Stimulated activated CD4-positive, alpha-beta T cell treated with anti-CD3 and anti-CD28 coated beads, TNF-alpha, amount 100 ng/mL, for 1 hour (primary cell): ENCODE results near the gene NLRP9.

Source experiments
- DNase-seq, 3 donors: peaks; one replicate each; pipeline ENCODE4 v3.0.0-alpha.2; 2020; ENCODE audit warnings: low read depth in 3 of 3, low spot score in 1 of 3

NLRP9 gene

DNA sequence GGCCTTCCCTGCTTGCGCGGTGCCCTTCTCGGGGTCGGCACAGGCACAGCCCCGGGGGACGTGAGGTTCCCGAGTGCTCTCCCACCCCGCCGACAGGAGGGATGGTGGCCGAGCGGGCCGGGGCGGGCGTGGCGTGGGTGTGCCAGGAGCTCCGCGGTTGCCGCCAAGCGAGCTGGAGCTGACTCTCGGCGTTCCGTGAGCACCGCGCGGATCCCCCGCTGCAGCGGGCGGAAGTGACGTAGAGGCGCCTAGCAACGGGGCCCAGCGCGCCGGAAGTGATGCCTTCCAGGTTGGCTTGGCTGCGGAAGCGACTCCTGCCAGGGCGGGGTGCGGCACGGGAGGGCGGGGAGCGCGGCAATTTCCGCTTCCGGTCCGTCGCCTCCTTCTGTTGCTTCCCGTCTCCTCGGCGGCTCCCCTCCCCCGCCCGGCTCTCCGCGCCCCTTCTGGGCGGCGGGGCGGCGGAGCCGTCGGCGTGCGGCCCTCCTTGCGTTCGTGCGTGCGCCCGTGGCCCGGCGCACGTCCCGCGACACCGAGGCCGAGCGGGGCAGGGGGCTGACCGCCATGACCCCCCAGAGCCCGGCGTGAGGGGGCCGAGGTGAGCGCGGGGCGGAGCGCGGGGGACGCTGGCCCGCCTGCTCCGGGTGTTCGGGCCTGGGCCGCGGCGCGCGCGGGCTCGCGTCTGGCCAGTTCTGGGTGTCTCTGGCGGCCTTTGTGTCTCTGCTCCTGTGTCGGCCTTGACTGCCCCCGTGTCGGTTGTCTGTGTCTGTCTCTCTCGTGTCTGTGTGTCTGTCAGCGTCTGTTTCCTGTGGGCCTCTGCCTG is 63.2 kb downstream of the NLRP9 start, which contains the start of gene EPN1:
Gene EPN1 (plus strand): TSS at position 386 of the 820 bp plus-strand sequence. CDS start 3,402 bp downstream, outside the sequence.
- peak; percentile 93 to 96 (median 95) for DNase-seq

DNA sequence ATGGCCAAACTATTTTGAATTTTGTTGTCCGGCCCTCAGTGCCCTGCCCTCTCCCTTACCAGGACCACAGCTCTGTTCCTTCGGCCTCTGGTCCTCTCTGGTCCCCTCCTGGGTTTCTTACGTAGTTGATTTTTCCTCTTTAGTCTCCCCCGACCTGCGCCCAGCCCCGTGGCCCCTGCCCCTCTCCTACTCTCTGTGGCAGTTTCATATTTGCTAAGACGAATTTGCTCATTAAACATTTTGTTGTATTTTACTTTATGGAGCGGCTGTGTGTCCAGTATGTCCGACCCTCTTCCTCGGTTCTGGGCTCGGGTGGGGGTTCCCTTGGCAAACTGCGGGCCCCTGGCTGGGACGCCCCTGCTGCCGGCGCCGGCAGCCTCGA is 63.8 kb downstream of the NLRP9 start:
- no peak for DNase-seq

DNA sequence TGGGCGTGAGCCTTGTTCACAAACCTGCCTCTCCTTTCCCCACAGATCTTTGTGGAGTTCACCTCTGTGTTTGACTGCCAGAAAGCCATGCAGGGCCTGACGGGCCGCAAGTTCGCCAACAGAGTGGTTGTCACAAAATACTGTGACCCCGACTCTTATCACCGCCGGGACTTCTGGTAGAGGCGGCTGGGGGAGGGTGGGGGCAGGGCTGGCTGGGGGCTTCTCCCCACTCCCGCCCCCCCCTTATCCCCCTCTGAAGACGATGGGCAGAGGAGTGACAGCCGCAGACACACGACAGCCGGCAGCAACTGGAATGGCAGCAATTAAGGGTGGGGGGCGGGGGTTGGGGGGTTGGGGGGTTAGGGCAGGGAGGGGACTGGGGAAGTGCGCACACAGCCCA is 64.3 kb downstream of the NLRP9 start:
- DNase-seq: no peak

DNA sequence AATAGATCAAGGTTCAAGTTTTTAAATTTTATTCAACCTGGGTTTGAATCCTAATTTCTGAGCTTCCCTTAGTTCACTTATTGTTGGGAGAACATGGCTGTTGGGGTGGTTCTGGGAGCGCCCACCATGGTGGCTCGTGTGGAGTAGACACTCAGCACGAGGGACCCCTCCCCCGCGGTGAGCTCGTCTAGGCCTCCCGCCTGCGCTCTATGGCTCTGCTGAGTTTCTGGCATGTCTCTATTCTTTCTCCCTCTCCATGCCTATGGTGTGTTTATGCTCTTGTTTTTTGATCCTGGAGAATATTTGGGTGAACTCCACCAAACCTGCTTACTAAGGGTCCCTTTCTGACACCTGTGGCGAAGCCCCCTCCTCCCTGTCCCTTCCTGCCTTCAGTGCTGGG is 64.7 kb downstream of the NLRP9 start:
- DNase-seq: no peak

DNA sequence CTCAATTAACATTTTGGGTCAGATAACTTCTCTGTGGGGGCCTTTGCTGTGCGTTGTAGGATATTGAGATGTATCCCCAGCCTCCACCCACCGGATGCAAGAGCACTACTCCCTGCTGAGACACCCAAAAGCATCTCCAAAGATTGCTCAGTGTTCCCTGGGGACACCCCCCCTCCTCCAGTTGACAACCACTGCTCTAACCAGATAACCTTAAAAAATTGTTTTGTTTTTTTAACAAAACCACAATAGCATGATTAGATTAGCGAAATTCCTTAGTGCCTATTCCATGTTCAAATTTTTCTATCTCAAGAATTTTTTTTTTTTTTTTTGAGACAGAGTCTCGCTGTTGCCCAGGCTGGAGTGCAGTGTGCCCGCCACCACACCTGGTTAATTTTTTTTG is 65.8 kb downstream of the NLRP9 start:
- DNase-seq: no peak

DNA sequence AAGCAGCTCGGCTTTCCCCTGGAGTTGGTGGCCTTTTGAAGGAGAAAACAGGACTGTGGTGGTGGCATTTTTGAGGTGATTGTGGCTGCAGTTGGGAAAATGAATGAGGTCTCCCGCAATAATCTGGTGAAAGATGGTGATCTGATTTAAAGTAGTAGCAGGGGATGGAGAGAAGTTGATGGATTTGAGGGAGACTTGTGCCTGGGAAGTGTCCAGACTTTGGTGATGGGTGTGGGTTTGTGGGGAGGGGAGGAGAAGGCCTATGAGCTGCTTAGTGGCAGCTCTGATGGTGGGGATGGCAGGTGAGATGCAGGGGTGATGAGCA is 67.2 kb downstream of the NLRP9 start:
- no peak for DNase-seq

DNA sequence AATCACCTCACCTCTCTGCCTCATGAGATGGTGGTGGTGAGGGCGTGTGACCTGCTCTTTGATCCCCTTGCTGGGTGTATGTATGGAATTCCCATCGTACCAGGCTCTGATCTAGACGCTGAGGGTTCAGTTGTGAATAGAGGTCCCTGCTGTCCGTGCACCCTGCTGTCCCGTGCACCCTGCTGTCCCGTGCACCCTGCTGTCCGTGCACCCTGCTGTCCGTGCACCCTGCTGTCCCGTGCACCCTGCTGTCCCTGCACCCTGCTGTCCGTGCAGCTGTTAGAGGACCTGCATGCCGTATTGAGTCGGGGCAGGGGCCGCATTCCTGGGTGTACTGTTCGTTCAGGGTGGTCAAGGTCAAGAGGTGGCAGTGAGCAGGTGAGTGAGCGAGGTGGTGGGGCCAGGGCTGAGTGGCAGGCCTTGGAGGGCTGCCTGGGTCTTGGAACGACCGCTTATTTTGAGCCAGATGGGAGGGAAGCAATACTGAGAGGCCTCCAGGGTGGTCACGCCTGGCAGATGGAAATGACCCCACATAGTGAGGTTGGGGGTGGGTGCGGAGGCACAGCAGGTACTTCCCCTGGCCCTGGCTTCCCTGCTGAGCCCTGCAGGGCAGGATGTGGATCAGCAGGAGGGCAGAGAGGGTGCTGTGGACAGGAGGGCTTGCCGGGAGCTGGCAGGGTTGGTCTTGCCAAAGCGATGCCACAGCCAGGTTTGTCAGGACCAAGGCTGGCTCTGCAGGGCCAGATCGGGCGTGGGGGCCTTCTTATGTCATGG is 67.7 kb downstream of the NLRP9 start:
- DNase-seq: no peak

DNA sequence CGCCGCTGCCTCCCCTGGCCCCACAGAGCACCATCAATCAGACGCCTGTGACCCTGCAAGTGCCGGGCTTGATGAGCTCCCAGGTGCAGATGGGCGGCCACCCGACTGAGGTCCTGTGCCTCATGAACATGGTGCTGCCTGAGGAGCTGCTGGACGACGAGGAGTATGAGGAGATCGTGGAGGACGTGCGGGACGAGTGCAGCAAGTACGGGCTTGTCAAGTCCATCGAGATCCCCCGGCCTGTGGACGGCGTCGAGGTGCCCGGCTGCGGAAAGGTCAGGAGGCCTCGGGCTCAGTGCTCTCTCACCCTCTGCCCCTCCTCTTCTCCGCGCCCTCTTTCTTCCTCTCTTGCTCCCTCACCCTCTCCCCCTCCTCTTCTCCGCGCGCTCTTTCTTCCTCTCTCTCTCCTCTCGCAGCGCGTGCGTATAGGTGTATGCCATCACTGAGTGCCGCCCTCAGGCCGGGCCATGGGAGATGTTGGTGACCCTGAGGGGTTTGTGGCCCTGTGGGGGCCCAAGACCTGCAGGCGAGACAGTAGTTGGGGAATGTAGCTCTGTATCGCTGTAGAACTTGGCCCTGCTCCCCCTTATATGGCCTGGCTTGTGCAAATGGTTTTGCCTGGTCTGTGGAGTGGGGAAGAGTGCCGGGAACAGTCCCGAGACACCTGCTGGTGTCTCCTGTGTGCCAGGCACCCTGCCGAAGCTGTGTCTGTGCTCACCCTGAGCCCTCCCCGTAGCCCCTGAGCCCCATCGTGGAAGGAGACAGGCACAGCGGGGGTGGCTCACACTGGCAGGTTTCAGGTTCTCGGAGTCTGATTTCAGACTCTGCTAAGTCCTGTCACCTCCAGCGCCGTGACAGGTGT is 68.6 kb downstream of the NLRP9 start:
- no peak for DNase-seq

DNA sequence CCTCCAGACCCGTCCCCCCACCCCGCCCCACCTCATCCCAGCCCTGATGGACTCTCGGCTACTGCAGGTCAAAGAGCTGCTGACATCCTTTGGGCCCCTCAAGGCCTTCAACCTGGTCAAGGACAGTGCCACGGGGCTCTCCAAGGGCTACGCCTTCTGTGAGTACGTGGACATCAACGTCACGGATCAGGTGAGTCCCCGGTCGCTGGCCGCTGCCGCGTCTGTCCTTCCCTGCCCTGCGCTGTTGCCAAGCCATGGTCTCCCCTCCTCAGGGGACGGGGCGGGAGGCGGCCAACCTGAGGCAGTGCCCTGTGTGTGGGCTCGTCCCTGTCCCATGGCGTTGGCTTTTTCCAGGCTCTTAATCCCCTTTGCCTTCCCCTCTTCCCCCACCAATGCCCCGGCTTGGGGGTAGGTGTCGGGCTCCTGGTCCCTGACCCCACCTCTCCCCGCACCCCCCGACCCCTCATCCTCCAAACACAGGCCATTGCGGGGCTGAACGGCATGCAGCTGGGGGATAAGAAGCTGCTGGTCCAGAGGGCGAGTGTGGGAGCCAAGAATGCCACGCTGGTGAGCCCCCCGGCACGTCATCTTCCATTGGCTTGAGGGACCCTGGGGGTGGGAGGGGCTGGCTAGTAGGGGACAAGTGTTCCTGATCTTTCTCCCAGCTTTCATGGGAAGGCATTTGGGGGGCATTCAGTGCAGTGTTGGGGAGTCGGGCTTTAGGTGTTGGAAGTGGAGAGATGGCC is 69.4 kb downstream of the NLRP9 start:
- no peak for DNase-seq

DNA sequence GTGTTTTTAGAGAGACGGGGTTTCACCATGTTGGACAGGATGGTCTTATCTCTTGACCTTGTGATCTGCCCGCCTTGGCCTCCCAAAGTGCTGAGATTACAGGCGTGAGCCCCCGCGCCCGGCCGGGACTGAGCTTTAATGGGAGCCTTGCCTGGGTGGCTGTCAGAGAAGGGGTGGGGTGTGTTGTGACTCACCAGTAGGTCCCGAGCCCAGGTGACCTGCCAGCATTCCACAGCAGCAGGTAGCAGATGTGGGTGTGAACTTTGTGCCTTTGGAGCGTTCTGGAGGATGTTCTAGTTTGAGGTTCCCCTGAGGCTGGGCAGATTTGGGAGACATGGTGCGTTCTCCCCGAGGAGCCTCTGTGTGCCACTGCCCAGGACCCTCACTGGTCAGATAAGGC is 70.2 kb downstream of the NLRP9 start:
- DNase-seq: no peak

DNA sequence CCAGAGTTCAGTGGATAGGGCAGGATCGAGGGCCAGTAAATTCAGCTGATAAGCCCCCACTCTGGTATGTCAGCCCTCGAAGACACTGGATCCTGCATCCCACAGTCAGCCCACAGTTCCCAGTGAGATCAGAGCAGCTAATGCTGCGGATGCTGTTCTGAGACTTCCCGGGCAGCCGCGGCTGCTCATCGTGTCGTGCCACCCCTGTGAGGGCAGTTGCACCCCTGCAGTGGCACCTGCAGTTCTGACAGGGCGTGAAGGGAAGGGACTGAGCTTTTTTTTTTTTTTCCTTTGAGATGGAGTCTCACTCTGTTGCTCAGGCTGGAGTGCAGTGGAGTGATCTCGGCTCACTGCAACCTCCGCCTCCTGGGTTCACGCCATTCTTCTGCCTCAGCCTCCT is 70.7 kb downstream of the NLRP9 start:
- no peak for DNase-seq

DNA sequence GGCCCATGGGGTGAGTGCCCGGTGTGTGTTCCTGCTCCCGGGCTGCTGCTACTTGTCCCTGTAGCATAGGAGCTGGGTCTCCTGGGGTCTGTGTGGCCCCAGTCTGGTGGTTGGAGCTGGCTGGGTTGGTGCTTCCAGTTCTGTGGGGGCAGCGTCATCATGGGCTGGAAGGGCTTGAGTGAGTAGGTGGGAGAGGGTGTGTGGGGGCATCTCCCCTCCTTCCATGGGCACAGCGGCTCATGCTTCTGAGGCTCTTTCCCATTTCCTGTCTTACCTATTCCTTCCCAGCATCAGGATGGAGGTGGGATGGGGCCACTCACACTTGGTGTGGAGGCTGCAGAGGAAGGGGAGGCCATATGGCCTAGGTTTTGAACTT is 71.2 kb downstream of the NLRP9 start:
- DNase-seq: no peak

DNA sequence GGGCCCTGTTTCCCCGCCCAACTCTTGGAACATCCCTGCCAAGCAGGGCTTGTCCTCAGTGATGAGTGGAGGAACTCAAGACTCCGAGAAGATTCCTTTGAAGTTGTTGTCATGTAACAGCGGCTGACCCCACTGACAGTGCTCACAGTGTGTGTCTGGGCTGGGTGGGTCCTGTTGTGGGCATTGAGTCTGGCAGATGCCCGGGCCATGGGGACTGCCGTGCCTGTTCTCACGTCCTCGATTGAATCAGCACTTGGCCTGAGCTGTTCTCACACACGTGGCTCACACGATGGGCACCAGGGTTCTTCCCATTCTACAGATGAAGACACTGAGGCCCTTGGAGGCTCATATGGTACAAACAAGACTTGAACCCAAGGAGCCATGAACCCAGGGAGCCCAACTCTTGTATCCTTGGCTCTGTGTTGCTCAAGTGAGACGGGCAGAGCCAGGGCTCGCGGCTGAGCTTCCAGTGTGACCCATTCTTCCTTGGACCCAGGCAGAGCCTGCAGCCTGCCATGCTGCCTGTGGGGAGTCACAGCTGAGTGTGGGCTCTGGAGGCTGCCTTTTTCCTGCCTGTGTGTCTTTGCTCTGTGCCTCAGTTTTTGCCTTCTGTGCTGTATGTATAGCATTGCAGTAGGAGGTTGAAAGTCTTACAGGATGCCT is 71.7 kb downstream of the NLRP9 start:
- no peak for DNase-seq

DNA sequence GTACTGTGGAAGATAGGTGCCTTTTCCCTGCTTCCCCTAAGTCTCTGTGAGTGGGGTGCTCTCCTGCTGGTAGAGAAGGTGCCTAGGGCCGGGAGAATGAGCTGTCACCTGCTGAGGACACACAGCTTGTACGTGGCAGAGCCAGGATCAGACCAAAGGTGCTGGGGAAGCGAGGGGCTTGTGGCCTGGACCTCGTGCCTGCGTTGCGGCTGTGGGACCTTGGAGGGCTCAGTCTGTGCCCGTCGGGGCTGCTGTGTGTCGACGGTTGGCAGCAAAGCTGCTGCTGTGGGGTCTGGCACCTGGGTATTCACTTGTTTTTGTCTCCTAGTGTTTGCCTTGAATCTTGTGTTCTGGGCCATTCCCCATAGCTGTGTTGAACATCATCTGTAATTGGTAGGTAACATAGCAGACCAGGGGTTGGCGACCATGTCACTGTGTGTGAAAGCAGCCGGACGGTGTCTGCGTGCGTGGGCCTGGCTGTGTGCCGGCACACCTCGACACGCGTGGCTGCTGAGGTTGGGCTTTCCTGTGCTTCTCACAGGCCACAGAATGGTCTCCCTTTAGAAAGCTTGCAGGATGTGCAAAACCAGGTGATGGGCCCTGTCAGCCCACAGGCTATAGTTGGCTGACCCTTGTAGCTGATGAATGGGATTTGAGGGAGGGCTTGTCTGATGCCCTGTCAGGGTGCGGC is 74.2 kb downstream of the NLRP9 start:
- DNase-seq: no peak

DNA sequence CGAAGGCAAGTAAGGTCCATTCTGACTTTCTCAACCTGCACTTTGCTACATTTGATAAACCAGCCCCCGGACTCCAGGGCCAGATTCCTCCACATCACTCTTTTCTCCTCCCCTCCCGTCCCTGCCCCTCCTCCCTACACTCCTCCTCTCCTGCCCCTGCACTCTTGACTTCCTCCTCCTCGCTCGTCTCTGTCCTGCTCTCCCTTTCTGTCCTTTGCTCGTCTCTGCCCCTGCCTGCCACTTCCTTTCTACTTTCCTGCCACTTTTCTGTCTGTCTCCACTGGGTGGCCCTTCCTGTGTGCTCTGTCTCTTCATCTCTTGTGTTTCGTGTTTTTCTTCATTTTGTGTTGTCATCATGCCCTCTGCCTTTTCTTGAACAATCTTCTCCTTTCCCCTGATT is 76.4 kb downstream of the NLRP9 start:
- DNase-seq: no peak

DNA sequence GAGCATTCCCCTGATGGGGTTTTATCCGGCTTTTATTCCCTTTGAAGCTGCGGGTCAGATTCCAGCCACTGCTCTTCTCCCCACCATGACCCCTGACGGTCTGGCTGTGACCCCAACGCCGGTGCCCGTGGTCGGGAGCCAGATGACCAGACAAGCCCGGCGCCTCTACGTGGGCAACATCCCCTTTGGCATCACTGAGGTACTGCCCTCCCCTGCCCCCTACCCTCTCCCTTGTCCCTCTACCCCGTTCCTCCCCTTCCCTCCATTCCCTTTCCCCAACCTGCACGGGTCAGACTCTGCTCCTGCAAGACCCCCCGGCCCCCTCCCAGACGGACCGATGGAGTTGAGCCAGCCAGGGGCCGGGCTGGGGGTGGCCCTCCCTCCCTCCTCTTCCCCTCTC is 77.2 kb downstream of the NLRP9 start:
- no peak for DNase-seq

DNA sequence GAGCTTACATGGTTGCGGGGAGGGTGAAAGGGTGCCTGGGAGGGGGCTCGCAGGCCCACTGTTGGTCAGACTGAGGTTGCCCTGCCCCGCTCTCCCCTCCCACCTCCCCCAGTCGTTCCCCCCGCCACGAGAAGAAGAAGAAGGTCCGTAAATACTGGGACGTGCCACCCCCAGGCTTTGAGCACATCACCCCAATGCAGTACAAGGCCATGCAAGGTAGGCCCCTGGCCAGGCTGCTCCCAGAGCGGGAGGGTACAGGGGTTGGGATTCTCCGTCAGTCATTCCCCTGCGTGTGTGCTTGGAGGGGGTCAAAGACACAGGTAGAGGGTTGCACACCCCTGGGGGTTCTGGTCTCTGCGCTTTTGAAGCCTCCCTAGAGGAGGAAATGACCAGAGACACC is 77.8 kb downstream of the NLRP9 start:
- DNase-seq: no peak

DNA sequence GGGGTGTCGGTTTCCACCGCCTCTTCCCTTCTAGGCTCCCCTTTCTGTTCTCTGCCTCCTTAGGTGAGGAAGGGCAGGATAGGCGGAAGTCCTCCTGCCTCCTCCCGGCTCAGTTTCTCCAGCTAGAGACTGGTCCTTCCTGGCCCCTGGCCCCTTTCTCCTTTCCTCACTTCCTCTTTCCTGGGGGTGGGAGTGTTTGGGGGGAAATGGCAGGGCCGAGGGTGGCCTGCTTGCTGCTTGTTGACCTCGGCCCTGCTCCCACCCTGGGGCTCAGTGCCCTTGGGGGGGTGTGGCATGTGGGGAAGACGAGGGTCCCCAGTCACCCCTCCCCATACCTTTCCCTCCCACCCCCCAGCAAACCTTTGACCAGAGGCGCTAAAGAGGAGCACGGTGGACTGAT is 78.4 kb downstream of the NLRP9 start:
- no peak for DNase-seq

DNA sequence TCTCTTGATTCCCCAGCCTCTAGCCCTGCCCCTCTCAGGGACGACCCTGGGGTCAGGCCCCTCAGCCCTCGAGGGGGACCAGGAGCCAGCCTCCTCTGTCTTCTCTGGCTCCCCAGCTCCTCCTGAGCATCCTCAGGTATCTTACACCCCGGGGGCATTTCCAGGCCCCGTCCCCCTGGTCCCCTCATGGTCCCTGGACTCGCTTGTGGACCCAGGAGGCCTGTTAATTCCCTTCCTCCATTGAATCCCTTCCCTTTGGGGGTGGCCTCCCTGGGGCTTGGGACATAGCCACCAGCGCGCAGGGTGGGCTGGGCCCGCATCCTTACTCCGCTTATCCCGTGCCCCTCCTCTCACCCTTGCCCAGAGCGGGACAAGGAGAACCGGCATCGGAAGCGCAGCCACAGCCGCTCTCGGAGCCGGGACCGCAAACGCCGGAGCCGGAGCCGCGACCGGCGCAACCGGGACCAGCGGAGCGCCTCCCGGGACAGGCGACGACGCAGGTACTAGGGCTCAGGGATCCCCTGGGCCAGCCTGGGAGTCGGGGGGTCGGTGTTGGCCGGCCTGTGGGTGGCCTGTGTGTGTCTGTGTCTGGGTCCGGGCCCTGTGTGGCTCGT is 79.2 kb downstream of the NLRP9 start:
- DNase-seq: no peak
